Bone marrow (tissue), 2 donors: ENCODE data around the gene RHBDF2.

Experiments
- DNase-seq, 2 donors: peaks; one replicate each; lab custom pipeline; 2025; lab: John Stamatoyannopoulos, UW

Gene RHBDF2

DNA sequence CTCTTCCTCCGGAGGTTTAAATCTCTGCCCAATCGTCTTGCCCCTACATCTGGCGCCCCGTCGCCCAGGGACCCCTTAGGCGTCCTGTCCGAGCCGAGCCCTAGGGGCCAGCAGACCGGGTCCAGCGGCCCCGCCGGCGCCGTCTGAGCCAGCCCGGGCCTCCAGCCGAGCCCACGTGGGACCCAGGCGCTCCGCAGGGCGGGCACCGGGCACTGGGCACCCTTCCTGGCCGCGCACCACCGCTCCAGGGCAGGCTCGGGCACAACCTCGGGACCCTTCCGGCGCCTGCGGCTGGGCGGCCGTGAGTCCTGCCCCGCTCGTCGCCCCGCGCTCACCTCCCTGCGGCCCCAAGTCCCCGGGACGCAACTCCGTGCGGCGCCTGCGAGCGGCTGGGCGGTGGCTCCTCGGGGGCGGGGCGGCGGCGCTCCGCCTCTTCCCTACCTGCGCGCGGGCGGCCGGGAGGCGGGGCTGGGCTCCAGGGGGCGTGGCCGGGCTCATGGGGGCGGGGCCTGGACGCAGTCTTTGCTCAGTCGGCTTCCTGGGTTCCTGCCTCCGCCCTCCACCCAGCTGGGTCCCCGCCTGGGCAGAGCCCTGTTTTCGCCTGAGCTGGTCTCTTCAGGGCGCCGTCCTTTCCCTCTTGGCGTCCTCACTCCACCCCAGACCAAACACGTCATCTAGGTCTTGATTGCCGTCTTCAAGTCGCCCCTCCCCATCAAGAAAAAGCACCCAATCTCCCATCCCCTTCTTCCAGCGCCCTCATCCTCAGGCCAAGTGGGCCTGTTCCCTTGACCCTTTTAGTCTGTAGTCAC lies at the start of gene RHBDF2:
Gene RHBDF2, minus strand, starts transcription at position 406 of the 809 bp plus-strand sequence. CDS start 19,899 bp downstream, outside the sequence.
- peak; percentile 47 to 88 for DNase-seq

GRCh38 chr17:76549539-76549938 lies 48.3 kb upstream of the RHBDF2 start:
- no peak for DNase-seq

GRCh38 chr17:76549215-76549518 lies 47.9 kb upstream of the RHBDF2 start:
- DNase-seq = no peak

DNA sequence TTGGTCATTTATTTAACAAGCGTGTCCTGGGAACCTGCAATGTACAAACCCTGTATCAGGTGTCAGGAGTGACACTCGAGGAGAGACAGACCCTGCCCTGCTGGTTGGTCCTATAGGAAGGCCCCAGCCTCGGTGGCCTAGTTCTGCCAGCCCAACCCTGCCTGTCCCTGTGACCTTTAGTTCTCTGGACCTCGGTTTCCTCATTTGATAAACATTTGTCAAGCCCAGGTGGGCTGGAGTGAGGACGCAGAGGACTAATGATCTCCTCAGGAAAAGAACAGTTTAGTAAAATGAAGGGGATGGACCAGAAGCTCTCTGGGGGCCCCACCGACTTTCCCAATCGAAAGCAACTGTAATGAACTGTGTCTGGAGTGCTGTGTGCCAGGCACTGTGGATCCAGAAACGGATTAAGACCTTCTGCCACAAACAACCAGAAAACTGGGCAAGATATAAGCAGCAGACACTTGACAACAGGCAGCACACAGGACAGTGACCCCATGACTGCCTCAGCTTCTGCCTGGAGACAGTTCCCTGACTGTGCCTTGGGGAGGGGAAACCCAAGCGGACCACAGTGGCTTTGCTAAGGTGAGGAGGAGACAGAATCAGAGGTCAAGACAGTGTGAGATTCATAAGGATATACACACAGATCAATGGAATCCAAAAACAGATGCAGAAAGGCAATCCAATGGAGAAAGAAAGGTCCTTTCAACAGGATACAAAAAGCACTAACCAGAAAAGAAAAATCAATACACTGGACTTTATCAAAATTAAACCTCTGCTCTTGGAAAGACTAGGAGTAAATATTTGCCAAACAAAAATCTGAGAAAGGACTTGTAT lies 47.4 kb upstream of the RHBDF2 start:
- no peak for DNase-seq

DNA sequence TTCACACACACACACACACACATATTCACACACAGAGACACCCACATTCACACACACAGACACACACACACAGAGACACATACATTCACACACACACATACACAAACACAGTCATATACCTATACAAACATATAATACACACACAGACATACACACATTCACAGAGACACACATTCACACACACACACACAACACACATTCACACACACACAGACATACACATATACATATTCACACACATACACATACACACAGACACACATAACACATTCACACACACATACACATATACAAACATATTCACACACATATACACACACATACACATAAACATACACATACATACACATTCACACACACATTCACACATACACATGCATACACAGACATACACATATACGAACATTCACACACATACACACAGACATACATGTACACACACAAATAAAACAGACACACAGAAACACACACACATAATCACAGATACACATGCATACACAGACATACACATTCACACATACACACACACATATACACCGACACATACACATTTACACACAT lies 46.5 kb upstream of the RHBDF2 start:
- no peak for DNase-seq

DNA sequence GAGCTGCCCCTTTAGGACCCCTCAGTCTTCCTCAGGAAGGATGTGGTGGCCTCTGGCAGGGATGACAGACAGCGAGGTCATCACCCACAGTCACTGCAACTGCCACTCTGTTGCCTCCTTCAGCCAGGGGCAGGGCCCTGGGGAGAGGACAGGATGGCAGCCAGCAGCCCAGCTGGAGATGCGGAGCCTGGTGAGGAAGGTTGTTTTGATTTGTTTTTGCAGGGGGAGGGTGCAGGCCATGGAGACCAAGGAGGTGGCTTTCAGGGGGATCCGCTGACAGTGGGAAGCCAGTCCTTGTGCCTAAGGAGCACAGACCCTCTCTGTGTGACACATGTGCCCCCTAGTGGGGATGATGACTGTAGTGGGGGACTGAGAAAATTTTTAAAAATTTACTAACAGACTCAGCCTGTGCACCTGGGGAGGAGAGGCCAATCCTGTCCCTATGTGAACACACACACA lies 46.0 kb upstream of the RHBDF2 start:
- peak in 1 of 2 donors; percentile 90 for DNase-seq

GRCh38 chr17:76546556-76547182 lies 45.4 kb upstream of the RHBDF2 start:
- DNase-seq = no peak

DNA sequence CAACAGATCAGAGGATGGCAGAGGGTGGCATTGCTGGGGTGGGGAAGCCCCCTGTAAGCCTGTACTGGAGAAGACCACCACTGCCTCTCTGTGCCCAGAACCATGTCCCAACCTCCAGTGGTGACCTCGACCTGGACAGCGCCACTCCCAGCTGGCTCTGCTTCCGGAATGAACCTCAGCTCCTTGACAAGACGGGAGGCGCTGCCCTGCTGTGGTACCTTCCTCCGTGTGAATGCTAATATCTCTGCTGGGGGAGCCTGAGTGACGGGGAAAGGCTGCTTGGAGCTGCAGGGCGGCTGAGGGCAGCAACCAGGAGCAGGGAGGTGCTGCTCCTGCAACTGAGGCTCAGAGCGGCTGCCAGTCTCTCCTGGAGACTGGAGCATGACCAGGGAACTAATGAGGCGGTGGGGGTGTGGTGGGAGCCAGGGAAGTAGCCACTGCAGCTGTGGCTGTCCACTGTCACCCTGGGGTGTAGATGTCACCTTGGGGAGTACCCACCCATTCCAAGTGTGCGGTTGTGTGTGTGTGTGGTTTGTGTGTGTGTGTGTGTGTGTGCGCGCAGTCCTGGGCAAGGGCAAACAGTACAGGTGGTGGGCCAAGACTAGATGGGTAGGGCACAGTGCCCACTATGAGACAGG lies 44.8 kb upstream of the RHBDF2 start:
- DNase-seq = no peak

- no peak for DNase-seq
These were observed 43.5 kb upstream of the RHBDF2 start for GRCh38 chr17:76544546-76545365.

GRCh38 chr17:76543826-76544545 lies 42.8 kb upstream of the RHBDF2 start:
- DNase-seq = peak in 1 of 2 donors; percentile 52

DNA sequence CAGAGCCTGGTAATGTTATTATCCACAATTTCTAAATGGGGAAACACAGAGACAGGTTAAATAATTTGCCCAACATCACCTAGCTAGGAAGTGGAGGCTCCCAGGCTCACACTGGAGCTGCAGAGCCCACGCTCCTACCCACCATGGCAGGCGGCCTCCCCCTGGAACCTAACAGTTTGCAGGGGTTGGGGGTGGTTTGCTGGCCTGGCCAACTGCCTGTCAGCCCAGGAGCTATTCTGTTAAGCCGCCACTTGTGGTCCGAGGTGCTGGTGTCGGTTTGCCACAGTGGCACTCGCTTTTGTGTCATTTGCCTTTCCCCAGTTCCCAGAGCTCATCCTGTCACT lies 42.2 kb upstream of the RHBDF2 start:
- no peak for DNase-seq

DNA sequence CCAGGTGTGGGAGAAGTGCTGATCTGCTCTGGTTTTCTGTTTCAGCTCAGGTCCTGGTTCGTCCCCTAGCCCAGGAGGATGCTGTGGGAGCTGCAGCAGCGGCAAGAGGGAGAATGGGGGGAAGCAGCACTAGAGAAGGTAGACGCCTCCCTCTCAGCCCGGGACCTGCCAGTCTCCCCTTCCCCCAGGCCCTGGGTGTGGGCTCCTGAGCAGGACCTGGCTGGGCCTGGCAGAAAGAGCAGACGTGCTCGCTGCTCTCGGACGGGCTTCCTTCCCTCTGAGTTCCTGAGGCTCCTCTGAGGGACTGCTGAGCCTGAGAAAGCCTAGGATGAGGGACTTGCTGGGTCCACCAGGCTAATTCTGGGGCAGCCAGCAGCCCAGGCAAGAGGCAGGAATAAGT lies 41.8 kb upstream of the RHBDF2 start:
- DNase-seq = no peak

GRCh38 chr17:76542566-76542971 lies 41.3 kb upstream of the RHBDF2 start:
- DNase-seq = no peak

GRCh38 chr17:76541739-76542454 lies 40.7 kb upstream of the RHBDF2 start:
- no peak for DNase-seq

- DNase-seq = no peak
These were observed 39.4 kb upstream of the RHBDF2 start for GRCh38 chr17:76540381-76541300.

- no peak for DNase-seq
These were observed 38.5 kb upstream of the RHBDF2 start, which contains the start of gene PRCD for GRCh38 chr17:76539631-76540271. TSS of gene PRCD (plus strand) at chr17:76540044. CDS start at chr17:76540142, 98 bp downstream.

DNA sequence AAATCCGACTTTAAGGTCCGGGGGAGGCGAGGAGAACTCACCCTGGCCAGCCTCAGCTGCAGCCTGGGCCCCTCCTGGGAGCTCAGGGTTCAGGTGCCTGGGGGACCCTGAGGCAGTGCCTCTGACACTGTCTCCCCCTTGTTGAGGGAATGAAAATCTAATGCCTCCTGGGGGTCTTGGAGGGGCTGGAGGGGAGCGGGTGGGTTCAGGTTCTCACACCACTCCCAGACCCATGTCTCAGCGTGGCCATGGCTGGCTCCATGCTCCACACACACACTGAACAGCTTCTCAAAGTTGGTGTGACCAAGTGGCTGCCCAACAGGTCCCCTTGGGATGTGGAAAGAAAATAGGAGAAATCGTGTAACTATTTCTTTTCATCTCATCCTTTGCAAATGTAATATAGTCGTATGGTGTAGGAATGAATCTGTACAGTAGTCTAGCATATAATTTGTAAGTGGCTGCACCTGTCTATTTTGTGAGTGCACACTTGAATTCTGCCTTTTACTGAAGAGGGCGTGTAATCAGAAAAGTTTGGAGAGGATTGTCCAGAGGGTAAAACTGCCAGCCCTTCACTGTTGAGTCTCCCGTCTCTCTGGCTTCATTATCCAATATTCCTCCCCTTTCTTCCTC lies 37.8 kb upstream of the RHBDF2 start:
- no peak for DNase-seq
